Activated T-helper 1 cell treated with Interleukin-2 at 50 U/mL for 16 hours (primary cell): Measurements from ENCODE around the gene GLP2R.
"Not testable (repeated sequence)": the region's sequence is repeated elsewhere in the genome, so short reads cannot be mapped to it uniquely, and the experiment has no call there.

Experiments used
- DNase-seq: peaks from one replicate; pipeline ENCODE4 v3.0.0-alpha.2; 2020; ENCODE audit warnings: low read depth

The GLP2R gene

DNA sequence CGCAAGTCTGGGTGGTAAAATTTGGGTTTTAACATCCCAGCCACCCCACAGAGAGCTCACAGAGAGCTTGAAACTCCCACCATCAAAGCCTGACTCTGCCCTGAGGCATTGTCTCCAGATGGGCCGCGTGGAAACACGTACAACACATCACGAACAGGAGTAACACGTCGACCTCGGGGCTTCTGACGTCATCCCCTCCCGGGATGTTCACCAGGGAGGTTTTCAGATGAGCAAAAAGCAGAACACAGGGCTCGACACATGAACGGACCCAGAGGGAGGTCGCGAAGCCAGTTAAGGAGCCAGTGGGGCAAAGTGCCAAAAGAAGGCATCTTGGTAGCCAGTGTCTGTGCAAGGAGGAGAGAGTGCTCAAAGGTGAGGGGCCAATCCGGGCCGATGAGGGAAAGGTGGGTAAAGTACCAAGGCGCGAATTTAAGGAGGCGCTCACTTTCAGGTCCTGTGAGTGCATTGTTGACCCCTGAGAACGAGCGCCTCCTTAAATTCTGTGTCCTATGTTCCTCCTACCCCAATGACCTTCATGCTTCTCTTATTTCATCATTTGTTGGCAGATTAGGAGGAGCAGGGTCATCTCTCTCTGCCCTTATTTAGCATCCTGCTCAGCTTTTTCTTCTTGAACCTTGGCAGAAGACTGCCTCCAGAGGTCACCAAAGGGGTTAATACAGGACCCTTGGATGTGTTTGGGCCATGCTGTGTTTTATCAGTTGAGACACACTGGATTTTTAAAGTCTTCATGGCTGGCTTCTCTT lies 73.7 kb downstream of the GLP2R start:
- DNase-seq: no peak

DNA sequence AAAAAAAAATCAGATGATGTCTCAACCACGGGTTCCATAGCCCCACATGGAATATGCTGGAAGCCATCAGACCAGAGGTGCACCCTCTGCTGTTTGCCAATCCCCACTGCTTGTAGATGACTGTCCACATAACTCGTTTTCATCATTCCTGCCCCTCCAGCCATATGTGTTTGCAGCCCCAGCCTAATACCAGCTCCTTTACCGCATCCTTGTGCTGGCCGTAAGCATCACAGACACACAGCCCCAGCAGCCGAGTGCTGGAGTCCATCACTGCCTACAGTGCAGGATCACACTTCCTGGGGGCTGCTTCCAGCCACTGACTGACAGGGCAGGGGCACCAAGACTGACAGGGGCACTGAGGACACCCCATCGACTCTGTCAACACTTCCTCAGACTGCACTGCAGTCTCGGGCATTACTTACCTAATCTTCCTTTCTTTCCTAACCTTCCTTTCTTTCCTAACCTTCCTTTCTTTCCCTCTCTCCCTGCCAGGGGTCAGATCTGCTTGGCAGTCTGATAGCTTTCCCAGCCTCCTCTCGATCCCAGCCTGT lies 74.4 kb downstream of the GLP2R start:
- DNase-seq: no peak

DNA sequence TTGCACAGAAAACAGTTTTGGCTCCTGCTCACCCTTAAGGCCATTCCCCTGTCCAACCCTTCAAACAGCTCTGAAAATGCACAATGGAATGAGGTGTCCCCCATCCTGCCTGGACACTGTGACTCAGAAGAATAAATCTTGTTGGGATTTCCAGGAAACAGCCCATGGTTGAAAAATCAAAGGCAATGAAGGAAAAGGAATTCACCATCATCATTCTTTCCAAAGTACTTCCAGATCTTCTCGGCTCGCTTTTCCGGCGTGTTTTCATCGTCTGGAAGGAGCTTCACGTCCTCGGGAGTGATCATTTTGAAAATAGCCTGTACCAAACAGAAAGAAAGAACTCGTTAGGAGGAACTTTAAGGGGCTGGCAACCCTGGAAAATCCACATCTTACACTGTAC lies 75.1 kb downstream of the GLP2R start:
- no peak for DNase-seq

DNA sequence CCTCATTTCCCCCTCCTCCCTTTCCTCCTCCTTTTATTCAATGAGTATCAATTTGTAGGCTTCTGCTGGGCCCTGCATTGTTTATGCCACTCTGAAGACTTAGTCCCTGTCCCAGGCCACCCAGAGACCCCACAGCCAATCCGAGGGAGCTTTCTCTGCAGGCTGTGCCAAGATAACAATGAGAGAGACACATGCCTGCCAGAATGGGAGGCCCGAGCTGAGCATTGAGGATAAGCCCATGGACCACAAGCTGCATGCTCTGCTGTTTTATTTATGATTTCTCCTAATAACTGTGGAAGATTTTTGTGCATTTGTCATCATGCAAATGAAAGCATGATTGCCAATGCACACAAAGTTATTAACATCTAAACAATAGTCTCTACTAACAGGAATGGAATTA lies 76.4 kb downstream of the GLP2R start:
- no peak for DNase-seq

DNA sequence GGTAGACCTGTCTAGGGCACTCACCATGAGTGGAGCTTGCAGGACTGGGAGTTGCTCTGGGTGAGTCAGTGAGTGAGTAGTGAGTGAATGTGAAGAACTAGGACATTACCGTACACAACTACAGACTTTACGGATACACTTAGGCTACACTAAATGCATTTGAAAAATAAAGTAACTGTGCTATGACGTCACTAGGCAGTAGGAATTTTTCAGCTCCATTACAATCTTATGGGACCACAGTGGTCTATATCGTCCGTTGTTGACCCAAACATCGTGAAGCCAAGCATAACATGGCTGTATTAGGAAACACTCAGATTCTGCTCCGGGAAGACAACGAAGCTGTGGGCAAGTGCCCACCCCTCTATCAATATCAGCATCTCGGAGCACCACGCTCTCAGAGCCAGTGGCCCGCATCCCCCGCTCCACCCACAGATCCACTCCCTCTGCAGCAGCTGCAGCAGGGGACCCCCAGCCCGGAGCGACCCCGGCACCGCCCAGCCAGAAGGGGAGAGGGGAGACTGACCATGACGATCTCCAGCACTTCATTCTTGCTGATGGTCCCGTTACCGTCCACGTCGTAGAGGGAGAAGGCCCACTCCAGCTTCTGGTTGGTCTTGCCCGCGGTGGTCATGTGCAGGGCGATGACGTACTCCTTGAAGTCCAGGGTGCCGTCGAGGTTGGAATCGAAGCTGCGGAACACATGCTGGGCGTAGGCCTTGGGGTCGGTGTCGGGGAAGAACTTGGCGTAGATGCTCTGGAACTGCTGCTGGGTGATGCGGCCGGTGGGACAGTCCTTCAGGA lies 78.8 kb downstream of the GLP2R start:
- no peak for DNase-seq

DNA sequence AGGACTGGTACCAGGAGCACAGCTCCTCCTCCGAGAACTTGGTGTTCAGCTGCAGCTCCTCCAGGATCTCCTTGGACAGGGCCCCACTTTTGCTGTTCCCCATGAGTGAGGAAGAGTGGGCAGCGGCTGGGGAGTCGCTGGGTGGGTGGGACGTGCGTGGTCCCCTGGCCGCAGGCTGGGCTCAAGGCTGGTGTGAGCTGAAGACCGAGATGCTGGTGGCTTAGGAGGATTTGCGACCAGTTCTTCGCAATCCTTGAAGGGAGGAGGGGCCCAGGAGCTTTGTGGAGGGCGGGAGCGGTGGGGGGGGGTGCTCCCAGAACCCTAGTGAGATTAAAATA lies 79.3 kb downstream of the GLP2R start, which contains the start of gene RCVRN:
TSS of gene RCVRN (minus strand) at position 194 of the 338 bp plus-strand sequence. CDS start at position 103, 91 bp downstream.
- DNase-seq: no peak

DNA sequence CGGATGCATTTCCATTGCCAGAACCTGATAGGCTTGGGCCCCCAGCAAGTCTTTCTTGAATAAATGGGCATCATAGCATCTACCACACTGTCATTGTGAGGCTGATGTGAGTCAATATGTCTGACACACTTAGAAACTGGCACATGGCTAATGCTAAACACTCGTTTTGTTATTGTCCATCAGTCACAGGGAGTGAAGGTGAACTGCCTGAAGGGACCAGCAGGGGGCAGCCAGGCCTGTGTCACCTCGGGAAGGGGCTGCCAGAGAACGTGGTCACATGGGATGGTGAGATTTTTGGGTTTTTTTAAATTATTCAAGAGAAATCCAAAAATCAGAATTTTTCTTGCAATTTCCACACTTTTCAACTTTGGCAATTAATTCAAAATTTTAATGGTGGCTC lies 80.2 kb downstream of the GLP2R start:
- no peak for DNase-seq

DNA sequence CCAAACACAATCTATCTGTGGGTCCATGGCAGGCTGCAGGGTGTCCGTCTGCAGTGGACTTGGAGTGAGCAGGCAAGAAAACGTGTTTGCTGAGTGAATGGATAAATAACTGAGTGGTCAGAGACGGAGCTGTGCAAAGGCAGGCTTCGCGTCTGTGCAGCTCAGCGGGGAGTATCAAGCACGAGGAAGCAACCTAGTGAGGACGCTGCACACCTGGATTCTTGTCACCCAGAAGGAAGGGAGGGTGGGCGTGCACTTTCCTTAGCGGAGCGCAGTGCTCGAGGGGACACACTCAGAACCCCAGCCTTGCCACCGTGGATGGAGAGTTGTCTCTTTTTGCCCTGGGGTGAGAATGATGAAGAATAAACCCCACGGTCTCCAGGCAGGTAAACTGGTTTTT lies 80.9 kb downstream of the GLP2R start:
- DNase-seq: no peak

DNA sequence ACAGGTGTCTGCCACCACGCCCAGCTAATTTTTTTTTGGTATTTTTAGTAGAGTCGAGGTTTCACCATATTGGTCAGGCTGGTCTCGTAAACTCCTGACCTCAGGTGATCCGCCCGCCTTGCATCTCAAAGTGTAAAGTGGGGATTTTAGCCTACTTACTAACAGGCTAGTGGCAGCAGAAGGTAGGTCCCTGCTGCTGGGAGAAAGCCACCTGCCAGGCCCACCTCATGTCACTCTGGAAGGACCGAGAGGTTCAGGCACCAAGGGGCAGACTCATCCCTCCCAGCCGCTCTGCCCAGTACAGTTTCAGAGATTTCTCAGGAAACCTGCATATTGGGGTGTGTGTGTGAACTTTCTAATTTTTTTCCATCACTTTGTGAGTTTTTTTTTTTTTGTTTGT lies 81.4 kb downstream of the GLP2R start:
- DNase-seq: no peak

DNA sequence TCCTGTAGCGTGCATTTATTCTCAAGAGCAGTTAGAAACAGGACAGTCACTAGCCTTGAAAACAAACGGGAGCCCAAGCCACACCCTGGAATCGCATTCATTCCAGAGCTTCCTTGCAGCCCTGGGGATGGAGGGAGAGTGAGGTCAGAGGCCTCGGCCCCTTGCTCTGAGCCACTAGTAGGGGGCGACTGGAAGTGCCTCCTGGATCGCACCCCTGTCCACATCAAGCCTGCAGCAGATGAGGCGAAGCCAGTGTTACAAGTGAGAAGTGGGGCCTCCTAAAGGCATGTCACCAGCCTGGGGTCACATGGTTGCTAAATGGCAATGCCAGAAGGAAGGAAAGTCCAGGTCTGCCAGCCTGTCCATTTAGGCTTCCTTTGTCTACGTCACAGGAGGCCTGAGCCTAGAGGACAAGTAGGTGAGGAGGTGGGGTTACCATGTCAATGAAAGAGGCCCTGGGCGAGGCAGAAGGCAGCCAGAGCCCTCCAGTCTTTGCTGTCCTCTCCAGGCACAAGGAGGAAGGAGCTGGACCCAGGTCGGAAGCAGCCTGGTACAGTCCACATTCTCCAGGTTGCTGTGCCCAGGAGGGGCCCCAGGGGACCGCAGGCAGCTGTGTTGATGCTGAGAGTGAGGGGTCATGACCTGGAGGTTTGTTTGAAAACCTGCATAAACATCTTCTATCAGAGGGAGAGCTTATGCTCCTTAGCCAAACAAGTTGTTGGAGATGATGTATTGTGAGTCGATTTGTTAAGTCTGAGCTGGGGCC lies 82.3 kb downstream of the GLP2R start:
- DNase-seq: no peak

DNA sequence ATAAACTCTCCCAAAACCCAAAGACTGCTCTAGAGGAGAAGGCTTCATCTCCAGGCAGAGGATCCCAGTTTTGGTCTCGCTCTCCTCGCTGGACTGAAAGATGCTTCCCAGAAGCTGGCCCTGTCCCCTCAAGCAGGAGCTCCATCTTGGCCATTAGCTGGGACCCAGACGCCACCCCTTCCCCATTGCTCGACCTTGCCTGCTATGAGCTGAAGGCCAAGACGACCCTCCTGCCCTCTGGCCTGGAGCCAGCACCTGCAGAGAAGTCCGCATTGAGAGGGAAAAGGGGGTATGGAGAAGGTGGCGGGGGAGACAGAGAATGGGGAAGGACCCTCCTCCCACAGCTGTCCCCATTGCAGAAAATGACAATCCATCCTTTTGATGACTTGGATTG lies 82.9 kb downstream of the GLP2R start:
- DNase-seq: no peak

DNA sequence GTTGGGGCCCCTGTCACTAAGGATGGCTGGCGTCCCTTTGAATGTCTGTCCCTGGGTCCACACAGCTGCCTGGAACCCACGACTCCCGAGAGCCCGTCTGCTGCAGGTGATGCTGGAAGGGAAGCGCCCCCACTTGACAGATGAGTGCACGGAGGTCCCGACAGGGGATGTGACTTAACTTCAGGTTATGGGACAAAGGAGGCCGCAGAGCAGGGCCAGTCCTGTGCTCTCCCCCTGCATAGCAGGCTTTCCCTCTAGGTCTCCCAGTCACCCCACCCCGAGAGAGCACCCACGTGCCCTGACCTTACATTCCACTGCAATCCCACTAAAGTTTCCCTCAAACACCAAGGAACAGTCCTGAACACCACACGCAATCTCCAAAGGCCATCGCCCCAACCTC lies 85.4 kb downstream of the GLP2R start:
- no peak for DNase-seq

DNA sequence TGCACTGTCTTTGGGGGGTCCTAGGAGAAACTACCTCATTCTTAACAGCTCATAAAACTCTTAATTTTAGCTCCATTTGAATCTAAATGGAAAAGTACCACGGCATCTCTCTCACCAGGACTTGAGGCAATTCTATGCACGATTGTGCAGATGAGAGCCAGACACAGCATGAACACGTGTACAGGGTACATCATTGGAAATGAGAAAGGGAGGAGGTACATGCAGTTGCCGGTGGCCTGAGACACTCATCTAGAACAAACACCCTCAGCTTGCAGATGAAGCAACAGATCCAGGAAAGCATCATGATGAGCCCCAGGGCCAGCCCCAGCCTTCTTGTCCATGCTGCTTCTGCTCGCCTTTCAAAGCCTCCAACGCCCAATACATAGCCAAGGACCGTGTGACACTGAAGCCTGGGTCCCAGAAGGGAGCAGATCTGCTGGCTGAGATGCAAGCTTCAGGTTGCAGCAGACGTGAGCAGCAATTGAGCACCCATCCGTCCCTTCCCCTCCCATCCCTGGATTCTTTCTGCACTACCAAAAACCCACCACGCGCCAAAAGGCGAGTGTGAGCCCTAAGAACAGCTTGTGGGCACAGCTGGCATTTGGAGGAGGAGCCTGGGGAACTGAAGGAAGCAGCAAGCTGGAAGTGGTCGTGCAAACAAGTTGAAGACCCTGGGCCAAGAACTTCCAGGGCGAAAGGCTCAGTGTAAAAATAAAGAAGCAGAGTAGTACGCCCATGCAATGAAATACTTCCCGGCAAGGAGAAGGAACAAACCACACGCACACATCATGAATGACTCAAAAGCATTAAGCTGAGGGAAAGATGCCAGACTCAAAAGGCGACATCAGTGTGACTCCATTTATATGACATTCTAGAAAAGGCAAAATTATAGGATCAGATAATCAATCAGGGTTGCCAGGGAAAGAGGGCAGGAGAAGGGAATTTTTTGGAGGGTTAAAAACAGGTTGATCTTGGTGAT lies 86.7 kb downstream of the GLP2R start:
- DNase-seq: no peak

DNA sequence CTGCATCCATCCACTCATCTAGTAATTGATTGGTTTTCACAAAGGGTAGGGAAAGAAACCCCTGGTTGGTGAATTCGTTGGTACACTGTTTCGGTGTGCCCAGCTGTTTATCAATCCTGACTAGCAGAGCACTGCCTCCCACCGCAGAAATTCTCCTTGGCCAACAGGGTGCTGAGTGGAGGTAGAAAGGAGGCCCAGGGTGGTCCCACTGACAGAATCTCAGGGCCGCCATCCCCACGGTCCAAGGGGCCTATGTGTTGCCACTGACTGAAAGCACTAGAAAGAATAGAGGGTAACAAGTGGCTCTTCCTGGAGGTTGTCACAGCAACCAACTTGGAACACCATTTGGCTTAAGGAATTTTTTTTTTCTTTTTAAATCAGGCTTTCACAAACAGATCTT lies 87.8 kb downstream of the GLP2R start:
- no peak for DNase-seq

DNA sequence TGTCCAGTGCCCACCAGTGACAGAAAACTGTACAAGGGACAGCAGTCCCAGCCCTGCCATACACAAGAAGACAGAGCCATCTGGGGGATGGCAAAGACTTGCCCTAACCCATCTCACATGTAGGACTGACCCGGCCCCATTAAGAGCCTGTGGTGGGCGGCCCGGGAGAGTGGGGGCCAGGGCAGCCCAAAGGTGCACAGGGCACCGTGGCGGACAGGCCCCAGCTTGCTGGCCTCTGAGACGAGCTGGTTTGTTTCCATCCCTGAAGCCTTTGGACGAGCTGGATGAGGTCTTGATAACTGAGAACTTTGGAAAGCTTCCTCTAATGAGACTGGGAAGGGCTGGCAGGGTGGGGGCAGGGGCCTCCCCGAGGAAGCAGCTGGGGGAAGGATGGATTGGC lies 90.4 kb downstream of the GLP2R start:
- no peak for DNase-seq

DNA sequence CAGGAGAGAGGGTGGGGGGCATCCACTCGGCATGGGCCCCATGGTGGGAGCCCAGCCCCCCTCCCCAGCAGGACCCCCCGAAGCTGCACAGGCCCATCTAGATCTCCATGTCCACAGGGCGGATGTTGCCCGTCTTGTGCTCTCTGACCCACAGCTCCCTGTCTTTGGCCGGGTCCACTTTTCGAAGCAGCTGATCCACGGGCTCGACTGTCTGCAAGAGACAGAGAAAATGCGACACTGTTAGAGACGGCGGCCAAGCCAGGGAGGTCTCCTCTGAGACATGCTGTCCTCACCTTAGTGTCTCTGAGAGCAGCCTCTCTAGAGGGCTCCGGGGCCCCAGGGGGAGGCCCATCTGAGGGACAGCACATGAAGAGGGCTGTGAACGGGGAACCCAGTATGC lies 91.4 kb downstream of the GLP2R start:
- no peak for DNase-seq

DNA sequence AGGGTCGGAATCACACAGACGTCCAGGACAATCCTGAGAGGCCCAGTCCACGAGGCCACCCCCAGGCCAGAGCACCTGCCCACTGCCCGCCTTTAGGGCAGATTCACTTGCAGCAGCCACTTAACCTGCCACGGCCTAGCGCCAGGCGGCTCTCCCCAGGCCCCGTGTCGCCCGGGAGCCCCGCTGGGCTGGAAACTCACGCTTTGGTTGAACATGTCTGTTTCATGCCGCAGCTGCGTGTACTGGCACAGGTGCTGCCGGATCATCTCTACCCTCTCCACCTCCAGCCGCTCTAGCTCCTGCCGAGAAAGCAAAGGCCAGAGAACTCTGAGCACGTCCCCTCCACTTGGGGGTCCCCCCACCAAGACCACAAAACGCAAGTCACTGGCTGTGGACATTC lies 92.1 kb downstream of the GLP2R start:
- DNase-seq: no peak

DNA sequence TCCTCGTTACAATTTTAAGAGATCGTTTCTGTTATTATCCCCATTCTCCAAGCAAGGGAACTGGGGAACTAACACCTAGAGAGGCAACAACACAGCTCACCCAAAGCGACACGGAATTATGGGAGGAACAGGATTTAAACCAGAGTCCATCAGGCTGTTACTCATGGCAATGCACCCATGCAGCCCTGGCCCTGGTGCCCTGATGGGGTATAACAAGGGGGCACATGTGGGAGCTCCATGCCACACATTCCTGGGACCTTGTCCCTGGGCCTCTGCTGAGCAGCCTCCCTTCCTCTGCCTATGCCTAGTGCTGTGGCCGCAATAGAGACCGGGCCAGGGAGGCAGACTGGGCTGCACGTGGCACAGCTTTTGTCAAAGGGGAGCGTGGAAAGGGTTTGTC lies 92.6 kb downstream of the GLP2R start:
- no peak for DNase-seq

DNA sequence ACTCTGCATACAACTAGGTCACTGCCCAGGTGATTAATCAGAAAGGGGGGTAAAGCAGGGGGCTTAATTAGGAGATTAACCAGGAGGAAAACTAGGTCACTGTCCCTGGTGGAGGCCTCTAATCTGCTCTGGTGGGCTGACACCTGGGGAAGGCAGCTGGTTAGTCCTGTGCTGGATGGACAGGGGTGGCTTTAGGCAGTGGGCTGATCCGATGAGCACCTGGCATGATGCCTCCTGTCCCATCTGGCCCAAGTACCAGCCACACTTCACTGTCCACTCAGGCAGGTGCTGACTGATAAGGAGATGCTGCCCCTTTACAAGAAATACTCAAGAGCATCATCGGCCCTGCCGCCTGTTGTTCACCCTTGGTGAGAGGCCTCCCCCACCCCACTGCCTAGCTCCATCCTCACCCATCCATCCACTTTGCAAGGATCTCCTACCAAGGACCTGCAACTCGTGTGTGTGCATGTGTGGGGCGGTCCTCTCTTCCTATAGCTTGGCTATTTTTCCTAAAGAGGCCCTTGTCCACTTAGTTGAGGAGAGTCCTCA lies 93.2 kb downstream of the GLP2R start:
- DNase-seq: no peak

DNA sequence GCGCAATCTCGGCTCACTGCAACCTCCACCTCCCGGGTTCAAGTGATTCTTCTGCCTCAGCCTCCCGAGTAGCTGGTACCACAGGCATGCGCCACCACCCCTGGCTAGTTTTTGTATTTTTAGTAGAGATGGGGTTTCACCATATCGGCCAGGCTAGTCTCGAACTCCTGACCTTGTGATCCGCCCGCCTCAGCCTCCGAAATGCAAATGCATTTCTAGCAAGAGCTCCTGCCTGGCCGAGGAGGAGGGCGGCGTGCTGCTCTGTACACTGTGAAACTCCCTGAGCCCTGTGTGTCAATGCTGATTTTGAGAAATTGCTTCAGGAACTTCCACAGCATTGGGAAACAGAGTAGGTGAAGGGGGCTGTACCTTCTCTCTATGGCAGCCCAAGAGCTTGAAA lies 95.5 kb downstream of the GLP2R start:
- DNase-seq: not testable (repeated sequence)
